Inflammatory macrophage (primary cell): ENCODE measurements around the gene DOHH.
"Not testable (repeated sequence)": the region's sequence is repeated elsewhere in the genome, so short reads cannot be mapped to it uniquely, and the experiment has no call there.

ENCODE experiments used
- DNase-seq, 2 donors: peaks; one replicate each; pipeline ENCODE4 v3.0.0-alpha.2; 2020 to 2022

DOHH gene

DNA sequence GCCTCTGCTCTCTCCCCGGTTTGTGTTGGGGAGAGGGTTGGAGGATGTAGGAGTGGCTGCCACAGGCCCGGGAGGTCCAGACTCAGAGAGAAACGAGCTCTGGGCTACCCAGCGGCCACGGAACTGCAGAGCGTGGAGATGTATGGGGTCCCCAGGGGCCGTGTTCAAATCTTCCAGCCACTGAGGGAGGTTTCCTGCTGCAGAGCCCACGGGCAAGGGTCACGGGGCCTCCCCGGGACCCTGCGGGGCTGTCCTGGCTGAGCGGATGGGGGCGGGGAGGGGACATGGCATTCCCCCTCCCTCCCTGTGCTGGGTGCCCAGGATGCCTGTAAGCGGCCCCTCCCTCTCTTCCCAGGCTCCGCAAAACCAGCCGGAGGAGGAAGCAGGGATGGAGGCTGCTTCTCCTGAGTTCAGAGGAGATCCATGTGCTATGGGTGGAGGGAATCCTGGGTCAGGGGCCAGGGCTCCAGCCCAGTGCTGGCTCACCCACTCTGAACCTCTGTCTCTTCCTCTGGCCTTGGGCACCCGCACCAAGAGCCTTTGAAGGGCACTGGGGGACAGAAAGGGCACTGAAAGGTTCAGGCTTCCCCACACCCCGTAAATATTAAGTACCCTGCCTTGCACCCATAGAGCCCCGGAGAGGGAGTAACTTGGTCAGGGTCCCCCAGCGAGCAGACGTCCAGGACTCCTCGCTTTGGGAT lies 42.8 kb downstream of the DOHH start:
- DNase-seq: no peak

DNA sequence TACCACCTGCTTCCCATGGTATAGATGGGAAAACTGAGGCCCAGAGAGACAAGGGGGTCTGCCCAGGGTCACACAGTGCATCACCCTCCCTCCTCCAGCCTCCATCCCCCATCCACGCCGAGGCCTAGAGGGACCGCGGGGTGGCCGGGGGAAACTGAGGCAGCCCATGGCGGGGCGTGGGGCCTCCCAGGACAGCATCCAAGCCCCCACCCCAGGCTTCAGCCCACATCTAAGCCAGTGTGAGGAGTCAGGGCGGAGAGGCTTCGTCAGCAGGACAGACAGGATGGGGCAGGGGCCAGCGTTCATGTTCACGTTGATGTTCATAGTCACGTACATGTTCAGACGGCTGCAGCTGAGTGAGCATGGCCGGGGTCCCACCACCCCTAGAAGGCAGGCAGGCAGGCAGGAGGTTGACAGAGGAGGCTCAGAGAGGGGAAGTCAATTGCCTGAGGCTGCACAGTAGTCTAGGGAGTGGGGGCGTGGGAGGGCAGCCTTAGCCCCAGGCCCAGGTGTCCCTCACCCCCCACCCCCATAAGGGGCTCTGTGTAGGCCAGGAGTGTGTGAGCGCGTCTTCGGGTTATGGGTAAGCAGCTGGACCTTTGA lies 43.4 kb downstream of the DOHH start:
- no peak for DNase-seq

DNA sequence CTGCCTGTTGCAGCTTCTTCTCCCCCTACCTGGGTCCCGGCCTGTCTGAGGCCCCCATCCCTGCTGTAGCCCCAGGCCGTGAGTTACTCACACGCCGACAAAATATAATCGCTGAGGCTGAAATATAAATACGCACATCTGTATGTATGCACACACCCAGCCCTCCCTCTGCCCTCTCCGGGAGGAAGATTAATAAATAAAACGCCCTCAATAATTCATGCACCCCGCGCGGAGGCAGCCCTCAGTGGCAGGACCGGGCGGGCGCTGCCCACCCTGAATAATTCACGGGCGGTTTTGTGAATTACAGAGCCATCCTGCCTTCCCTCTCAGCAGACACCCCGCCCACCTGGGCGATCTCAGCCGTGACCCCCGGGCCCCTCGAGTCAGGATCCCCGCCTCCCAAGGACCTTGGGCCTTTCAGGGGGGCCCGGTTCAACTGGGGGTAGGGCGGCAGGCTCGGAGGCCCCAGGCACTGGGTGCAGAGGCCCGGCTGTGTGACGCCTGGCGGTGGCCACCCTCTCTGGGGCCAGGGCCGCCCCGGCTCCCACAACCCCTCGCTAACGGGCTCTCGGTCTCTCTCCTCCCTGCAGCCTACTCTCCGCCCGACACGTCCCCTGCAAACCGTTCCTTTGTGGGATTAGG lies 44.4 kb downstream of the DOHH start:
- no peak for DNase-seq

DNA sequence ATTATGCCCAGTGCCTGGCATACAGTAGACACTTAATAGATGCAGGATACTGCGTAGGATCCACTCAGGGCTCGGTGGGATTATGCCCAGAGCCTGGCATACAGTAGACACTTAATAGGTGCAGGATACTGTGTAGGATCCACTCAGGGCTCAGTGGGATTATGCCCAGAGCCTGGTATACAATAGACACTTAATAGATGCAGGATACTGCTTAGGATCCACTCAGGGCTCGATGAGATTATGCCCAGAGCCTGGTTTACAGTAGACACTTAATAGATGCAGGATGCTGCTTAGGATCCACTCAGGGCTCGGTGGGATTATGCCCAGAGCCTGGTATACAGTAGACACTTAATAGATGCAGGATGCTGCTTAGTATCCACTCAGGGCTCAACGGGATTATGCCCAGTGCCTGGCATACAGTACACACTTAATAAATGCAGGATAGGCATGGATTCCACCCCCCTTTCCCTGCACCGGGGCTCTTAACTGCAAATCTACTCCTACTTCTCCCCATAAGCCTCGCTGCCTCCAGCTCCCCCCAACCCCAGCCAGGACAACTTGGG lies 45.0 kb downstream of the DOHH start:
- DNase-seq: no peak

DNA sequence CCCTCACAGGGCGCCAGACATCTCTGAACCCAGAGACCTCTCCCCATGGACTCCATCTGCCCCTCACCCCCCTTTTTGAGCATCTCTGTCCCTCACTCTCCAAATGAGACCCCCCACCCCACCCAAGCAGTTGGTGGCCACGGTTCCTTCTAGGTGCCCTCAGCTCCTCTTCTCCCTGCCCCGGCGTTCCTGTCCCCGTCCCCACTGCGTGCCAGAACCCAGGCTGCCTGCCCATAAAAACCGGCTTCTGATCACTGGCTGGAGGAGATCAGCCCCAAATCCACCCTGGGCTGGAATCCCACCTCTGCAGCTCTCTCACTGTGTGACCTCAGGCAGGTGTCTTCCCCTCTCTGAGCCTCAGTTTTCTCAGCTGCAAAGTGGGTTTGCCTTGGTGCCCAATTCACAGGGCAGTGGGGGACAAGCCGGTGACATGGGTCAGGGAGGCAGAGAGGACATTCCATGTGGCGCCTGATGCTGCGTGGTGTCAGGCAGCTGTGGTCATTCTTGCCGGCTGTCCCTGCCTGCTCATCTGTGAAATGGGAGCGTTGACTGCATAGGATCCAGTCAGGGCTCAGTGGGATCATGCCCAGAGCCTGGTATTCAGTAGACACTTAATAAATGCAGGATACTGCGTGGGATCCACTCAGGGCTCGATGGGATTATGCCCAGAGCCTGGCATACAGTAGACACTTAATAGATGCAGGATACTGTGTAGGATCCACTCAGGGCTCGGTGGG lies 45.6 kb downstream of the DOHH start:
- no peak for DNase-seq

DNA sequence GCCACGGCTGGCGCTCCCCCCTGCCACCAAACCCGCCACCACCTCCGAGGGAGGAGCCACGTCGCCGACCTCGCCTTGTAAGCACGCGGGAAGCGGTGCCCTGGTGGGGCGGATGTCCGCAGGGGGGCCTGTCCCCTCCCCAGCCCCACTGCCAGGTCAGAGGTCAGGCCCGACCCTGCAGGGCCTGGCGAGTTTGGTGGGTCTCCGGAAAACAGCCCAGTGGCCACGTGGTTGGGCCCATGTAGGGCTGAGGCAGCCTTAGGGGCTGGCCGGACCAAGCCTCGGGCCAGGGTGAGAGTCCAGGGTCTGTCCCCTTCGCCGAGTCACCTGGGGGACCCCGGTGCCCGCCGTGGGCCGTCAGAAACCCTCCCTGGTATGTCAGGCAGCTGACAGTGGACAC lies 46.6 kb downstream of the DOHH start:
- DNase-seq: no peak

DNA sequence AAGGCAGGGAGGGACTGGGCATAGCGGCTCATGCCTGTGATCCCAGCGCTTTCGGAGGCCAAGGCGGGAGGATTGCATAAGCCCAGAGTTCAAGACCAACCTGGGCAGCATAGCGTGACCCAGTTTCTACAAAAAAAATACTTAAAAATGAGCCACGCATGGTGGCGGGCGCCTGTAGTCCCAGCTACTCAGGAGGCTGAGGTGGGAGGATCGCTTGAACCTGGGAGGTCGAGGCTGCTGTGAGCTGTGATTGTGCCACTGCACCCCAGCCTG lies 47.6 kb downstream of the DOHH start:
- DNase-seq: not testable (repeated sequence)

DNA sequence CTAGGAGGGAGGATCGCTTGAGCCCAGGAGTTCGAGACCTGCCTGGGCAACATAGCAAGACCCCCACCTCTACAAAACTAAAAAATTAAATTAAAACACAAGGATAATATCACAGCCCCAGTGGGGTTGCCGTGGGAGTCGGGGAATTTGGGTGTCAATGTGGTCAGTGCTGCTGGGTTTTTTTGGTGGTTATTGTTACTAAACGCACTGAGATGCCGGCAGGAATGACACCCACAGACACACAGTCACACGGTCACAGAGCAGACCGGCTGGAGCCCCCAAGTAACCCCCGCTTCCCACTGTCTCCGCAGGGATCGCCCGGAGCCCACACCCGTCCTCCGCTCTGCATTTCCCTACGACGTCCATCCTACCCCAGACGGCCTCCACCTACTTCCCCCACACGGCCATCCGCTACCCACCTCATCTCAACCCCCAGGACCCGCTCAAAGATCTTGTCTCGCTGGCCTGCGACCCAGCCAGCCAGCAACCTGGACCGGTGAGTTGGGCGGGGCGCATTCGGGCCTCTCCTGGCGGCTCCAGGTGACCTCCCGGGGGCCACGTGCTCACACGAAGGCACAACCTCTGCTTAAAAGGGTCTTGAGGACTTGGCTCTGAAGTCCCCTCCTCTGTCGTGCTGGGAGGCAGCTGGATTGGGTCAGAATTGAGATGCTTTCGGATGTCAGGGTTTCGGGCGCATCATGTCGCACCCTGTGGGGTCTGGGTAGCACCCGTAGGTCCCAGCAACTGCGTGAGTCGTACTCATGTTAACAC lies 48.1 kb downstream of the DOHH start:
- DNase-seq: peak in 1 of 2 donors; percentile 58

DNA sequence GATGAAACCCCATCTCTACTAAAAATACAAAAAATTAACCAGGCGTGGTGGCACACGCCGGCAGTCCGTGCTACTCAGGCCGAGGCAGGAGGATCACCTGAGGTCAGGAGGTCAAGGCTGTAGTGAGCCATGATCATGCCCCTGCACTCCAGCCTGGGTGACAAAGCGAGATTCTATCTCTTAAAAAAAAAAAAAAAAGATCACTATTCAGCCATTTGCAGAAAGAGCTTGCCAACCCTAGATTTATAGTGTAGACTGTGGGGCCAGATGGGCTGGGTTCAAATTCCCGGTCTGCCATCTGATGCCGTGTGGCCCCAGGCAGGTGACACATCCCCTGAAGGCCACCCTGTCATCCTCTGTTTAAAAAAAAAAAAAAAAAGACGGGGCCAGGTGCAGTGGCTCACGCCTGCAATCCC lies 49.0 kb downstream of the DOHH start:
- no peak for DNase-seq

DNA sequence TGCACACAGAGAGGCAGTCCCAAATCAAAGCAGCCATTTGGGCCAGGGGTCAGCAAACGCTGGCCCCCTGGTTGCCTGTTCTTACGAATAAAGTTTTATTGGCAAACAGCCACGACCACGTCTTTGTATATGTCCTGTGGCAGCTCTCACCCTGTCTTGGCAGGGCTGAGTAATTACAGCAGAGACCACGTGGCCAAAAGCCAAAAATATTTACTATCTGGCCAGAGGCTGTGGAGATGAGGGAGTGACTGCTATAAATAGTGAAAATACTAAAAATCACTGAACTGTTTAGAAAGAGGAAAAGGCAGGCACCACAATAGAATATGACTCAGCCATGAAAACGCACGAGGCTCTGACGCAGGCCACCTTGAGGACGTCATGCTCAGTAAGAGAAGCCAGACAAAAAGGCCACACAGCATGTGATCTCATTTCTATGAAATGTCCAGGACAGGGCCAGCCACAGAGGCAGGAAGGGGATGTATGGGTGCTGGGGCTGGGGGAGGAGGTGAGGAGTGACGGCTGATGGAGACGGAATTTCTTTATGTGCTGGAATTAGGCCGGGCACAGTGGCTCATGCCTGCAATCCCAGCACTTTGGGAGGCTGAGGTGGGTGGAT lies 49.6 kb downstream of the DOHH start:
- peak; percentile 96 to 99 for DNase-seq

DNA sequence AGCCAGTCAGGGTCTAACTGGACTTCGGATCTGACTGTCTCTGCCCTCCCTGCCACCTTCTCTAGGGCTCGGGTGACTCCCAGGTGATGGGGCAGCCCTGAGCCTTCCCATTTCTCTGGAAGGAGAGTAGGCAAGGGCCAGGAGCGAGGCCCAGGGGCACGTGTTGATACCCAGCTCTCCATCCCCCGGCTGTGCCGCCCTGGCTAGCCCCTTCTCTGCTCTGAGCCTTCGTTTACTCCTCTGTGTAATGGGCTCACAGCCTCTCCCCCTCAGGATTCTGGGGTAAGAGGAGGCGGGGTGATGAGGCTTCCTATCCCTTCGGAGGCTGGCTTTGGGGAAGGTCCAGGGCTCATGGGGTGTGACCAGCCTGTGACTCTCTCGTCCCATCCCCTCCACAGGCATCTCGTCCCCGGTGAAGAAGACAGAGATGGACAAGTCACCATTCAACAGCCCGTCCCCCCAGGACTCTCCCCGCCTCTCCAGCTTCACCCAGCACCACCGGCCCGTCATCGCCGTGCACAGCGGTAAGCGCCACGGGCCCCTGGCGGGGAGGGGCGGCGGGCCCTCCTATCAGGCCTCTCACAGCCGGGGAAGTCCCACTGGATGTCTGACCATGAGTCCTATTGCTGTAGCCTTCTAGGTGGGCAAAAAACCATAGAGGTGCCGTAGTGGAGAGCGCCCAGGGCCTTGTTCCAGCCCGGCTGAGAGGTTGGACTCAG lies 51.7 kb downstream of the DOHH start:
- DNase-seq: no peak

DNA sequence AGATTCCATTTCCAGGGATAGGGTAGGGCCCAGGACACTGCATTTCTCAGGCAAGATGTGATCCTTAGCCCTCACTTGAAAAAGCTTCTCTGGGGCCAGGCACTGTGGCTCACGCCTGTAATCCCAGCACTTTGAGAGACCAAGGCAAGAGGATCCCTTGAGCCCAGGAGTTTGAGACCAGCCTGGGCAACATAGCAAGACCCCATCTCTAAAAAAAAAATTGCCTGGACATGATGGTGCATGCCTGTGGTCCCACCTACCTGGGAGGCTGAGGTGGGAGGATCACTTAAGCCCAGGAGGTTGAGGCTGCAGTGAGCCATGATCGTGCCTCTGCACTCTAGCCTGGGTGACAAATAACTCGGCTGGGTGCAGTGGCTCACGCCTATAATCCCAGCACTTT lies 53.8 kb downstream of the DOHH start:
- DNase-seq: not testable (repeated sequence)

DNA sequence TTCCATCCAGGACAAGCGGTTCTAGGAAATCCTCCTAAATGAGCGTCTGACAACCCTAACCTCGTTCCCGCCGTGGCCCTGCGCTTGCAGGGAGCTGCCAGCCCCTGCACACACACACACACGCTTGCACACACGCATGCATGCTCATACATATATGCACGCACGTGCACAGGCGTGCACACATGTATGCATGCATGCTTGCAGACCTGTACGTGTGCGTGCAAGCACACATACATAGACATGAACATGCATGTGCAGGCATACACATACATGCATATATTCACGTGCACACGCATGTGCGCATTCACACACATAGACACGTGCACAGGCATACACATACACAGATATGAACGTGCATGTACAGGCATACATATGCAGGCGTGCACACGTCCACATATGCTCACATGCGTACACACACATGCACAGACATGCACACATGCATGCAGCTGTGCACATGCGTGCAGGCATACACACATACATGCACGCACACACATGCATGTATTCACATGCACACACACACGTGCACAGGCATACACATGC lies 55.7 kb downstream of the DOHH start:
- DNase-seq: no peak

DNA sequence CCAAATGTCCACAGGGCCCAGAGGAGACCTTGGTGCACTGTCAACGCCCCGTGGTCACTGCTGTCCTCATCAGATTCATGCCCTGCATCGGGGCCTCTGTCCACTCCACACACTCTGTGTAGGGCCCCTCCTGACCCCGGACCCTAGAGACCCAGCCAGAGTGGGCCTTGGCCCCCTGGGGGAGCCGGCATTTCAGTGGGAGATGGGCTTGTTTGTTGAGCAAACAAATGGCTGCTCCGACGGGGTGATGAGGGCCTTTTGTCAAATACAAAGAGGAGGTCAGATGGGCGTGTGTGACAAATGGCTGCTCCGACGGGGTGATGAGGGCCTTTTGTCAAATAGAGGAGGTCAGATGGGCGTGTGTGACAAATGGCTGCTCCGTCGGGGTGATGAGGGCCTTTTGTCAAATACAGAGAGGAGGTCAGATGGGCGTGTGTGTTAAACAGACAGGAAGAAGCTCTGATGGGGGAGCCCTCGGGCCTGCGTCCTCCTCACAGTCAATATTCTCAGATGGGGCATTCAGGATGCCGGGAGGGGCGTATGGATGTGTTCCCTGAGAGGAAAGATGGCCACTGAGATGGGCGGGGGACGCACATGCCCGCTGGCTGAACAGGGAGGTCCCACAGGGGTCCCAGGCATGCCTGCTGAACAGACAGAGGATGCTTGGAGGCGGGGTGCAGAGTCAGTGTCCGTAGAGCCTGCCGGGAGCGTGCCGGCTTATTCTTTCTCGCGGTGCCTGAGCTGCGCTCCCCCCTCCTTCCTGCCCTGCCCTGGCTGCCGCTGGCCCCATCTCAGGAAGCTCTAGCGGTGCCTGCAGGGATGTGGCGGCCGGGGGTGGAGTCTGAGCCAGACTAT lies 56.4 kb downstream of the DOHH start:
- no peak for DNase-seq

DNA sequence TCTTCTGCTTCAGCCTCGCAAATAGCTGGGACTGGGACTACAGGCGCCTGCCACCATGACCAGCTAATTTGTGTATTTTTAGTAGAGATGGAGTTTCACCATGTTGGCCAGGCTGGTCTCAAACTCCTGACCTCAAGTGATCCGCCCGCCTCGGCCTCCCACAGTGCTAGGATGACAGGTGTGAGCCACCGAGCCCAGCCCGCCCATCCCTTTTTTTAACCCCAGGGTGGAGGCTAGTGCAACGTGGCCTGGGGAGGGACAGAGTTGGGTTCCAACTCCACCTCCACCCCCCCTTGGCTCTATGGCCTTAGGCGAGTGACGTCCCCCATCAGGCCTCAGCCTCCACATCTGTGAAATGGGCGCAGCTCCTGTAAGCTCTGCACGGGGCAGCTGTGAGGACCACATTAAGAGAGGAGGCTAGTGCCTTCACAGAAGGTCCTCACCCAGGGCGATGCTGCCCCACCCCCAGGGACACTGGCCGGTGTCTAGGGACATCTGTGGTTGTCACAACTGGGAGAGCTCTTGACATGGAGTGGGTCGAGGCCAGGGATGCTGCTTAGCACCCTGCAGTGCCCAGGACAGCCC lies 57.9 kb downstream of the DOHH start:
- no peak for DNase-seq

DNA sequence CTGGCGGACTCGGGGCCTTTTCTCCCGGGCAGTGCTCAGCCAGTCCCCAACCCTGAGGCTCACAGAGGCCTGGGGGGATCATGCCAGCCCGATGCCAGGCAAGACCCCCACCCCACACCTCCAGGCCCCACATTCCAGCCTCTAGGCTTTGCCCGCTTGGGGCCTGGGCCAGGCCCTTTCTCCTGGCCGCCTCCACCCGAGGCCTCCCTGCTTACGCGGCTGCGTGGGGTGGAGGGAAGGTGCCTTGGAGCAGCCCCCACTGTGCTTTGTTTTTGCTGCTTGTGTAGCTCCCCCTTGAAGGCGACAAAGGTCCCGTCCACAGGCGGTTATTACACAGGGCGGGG lies 58.5 kb downstream of the DOHH start:
- DNase-seq: no peak

DNA sequence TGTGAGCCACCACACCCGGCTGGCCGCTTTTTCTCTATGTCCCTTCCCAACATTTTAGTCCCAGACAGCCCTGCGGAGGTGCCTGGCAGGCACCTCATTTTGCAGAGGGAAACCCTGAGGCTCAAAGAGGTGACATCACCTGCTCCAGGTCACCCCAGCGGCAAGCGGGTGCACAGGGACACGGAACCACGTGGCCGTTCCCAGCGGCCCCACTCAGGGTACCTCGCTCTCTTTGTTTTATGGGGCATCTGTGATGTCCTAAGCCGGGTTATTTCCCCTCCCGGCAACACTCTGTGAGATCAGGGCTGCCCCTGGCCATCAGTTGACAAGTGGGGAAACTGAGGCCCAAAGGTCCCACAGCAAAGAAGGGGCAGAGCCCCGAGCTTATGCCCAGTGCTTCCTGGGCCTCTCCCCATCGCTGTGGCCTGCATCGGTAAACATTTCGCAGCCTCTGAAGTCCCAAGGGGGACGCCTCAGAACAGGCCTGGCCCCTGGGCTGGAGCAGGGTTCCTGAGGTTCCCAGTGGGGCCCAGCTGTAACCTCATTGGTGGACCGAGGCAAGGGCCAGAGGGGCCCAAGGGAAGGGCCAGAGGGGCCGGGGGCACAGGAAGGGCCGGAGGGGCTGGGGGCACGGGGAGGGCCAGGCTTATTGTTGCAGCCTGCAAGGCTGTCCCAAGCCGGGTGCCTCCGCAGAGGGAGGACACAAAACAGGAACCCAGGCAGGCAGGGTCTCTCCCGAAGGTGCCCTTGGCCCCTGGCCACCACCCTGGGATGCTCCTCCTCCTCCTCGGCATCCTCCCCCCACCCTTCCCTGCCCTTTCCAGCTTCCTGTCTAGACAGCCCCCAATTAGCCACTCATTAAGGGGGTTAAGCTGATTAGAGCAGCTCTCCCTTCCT lies 59.1 kb downstream of the DOHH start:
- no peak for DNase-seq
